ENCODE measurements around the gene ADORA1. TPM values are rescaled to one million over a fixed set of nuclear protein-coding genes. Genes with fewer than 3 reads are reported as not detected.

Gene ADORA1
- total and polyA plus RNA-seq, 2 donors from 2014 or later = 4.9 to 21.2 TPM

GRCh38 chr1:203100516-203100869 is 27.0 kb upstream of the ADORA1 start:
- Histone ChIP-seq H3K36me3 (ENCODE audit: control insufficient read depth in 2 of 3, insufficient read depth in 3 of 3, low read length in 3 of 3) (no peaks in the 10 kb centered on the region), H3K9ac (ENCODE audit: low read length in 3 of 3) (no peak overlapping the region), H3K4me1 (ENCODE audit: control insufficient read depth in 2 of 3, insufficient read depth in 2 of 3, low read depth in 1 of 3, low read length in 3 of 3) (peaks cover 0 to 11% (median 0%) of the 10 kb centered on the region in 3 donors), H3K27ac (ENCODE audit: low read depth in 2 of 2, low read length in 2 of 2) (no peak overlapping the region), H3K4me3 (ENCODE audit: low read length in 3 of 3) (no peak overlapping the region), H3K27me3 (ENCODE audit: control insufficient read depth, insufficient read depth, low read length) (no peaks in the 10 kb centered on the region), H3K9me3 (ENCODE audit: control insufficient read depth in 2 of 3, insufficient read depth in 1 of 3, low read length in 3 of 3) (peaks cover 0 to 7% (median under 1%) of the 10 kb centered on the region in 3 donors)
- DNase-seq (no peak), FAIRE-seq (no peak)
- TF ChIP-seq CTCF (IDR thresholded peaks at IDR 0.05; ENCODE audit: borderline replicate concordance, extremely low read depth, insufficient read depth) = no peak
- intact Hi-C loops (cut with DNase I) = no loop called here

- Histone ChIP-seq H3K4me1 (ENCODE audit: control insufficient read depth in 2 of 3, insufficient read depth in 2 of 3, low read depth in 1 of 3, low read length in 3 of 3) (peaks cover 0 to 11% (median 0%) of the 10 kb centered on the region in 3 donors), H3K27ac (ENCODE audit: low read depth in 2 of 2, low read length in 2 of 2) (no peak overlapping the region), H3K9ac (ENCODE audit: low read length in 3 of 3) (no peak overlapping the region), H3K27me3 (ENCODE audit: control insufficient read depth, insufficient read depth, low read length) (no peaks in the 10 kb centered on the region), H3K4me3 (ENCODE audit: low read length in 3 of 3) (no peak overlapping the region), H3K9me3 (ENCODE audit: control insufficient read depth in 2 of 3, insufficient read depth in 1 of 3, low read length in 3 of 3) (peaks cover 0 to 7% (median 0%) of the 10 kb centered on the region in 3 donors), H3K36me3 (ENCODE audit: control insufficient read depth in 2 of 3, insufficient read depth in 3 of 3, low read length in 3 of 3) (no peaks in the 10 kb centered on the region)
- TF ChIP-seq CTCF (IDR thresholded peaks at IDR 0.05; ENCODE audit: borderline replicate concordance, extremely low read depth, insufficient read depth) = no peak
- intact Hi-C loops (cut with DNase I) = no loop called here
- no peak for FAIRE-seq
- peak in 3 of 5 donors; percentile 23 to 55 (median 53) for DNase-seq
These were observed 25.5 kb upstream of the ADORA1 start for GRCh38 chr1:203101813-203102634.

GRCh38 chr1:203103216-203103615 is 24.3 kb upstream of the ADORA1 start:
- Histone ChIP-seq H3K9ac (ENCODE audit: low read length in 3 of 3) (no peak overlapping the region), H3K36me3 (ENCODE audit: control insufficient read depth in 2 of 3, insufficient read depth in 3 of 3, low read length in 3 of 3) (no peaks in the 10 kb centered on the region), H3K4me3 (ENCODE audit: low read length in 3 of 3) (no peak overlapping the region), H3K27me3 (ENCODE audit: control insufficient read depth, insufficient read depth, low read length) (no peaks in the 10 kb centered on the region), H3K4me1 (ENCODE audit: control insufficient read depth in 2 of 3, insufficient read depth in 2 of 3, low read depth in 1 of 3, low read length in 3 of 3) (peaks cover 0 to 11% (median 0%) of the 10 kb centered on the region in 3 donors), H3K27ac (ENCODE audit: low read depth in 2 of 2, low read length in 2 of 2) (no peak overlapping the region), H3K9me3 (ENCODE audit: control insufficient read depth in 2 of 3, insufficient read depth in 1 of 3, low read length in 3 of 3) (peaks cover 0 to 7% (median 0%) of the 10 kb centered on the region in 3 donors)
- TF ChIP-seq CTCF (IDR thresholded peaks at IDR 0.05; ENCODE audit: borderline replicate concordance, extremely low read depth, insufficient read depth) = no peak
- intact Hi-C loops (cut with DNase I) = no loop called here
- peak in 3 of 5 donors; percentile 22 to 62 (median 26) for DNase-seq
- FAIRE-seq = no peak
